Peyer's patch (tissue), 4 donors: ENCODE results near the gene TRIM14. TPM values are rescaled to one million over a fixed set of nuclear protein-coding genes. Genes with fewer than 3 reads are reported as not detected.

ENCODE experiments used
- DNase-seq, 3 donors: peaks; one replicate each; pipeline ENCODE4 v3.0.0-alpha.2; 2017 to 2019
- H3K27ac ChIP-seq, 4 donors: fragments of 200-600 bp; sonication (generic); one replicate each; pipeline ENCODE4 v1.5.1; 2016 to 2019
- H3K27me3 ChIP-seq, 2 donors: fragments of 200-600 bp; sonication (generic); one replicate each; pipeline ENCODE4 v1.5.1; 2019
- H3K36me3 ChIP-seq, 3 donors: fragments of 200-600 bp; sonication (generic); one replicate each; pipeline ENCODE4 v1.5.1; 2016 to 2019
- H3K4me1 ChIP-seq, 4 donors: fragments of 200-600 bp; sonication (generic); one replicate each; pipeline ENCODE4 v1.5.1; 2016 to 2019
- H3K4me3 ChIP-seq, 4 donors: fragments of 200-600 bp; sonication (generic); 1 replicate in 3 of 4; 2 replicates in 1 of 4; pipeline ENCODE4 v1.5.1; 2016 to 2019; ENCODE audit warnings: mild to moderate bottlenecking in 1 of 4
- H3K9me3 ChIP-seq, 4 donors: fragments of 200-600 bp; sonication (generic); one replicate each; pipeline ENCODE4 v1.5.1; 2016 to 2019; ENCODE audit warnings: mild to moderate bottlenecking in 1 of 4
- POLR2A ChIP-seq, 2 donors: fragments of 450-650 bp; IDR thresholded peaks; one replicate each; pipeline ENCODE4 v1.5.1; 2017; ENCODE audit warnings: antibody characterized with exemption in 2 of 2, mild to moderate bottlenecking in 2 of 2, moderate library complexity in 2 of 2
- total RNA-seq, 4 donors: library from RNA; depleted of rRNA; stranded (reverse); fragments of >200 nt; gene quantifications; one replicate each; pipeline ENCODE4 v1.1.0, GENCODE V29; 2016
- TF ChIP-seq, protein P1 (sequence below), 6 experiments: fragments of 450-650 bp in 4 of 6; fragments of 200-600 bp in 2 of 6; sonication (generic) in 1 of 6; IDR thresholded peaks; one replicate each; pipeline ENCODE4 v1.5.1; 2017 to 2019; ENCODE audit warnings: antibody characterized with exemption in 6 of 6, mild to moderate bottlenecking in 3 of 6, moderate library complexity in 1 of 6

TRIM14 gene
- total RNA-seq, 4 donors from 2014 or later, result 61.1 to 101 (median 72.0) TPM

DNA sequence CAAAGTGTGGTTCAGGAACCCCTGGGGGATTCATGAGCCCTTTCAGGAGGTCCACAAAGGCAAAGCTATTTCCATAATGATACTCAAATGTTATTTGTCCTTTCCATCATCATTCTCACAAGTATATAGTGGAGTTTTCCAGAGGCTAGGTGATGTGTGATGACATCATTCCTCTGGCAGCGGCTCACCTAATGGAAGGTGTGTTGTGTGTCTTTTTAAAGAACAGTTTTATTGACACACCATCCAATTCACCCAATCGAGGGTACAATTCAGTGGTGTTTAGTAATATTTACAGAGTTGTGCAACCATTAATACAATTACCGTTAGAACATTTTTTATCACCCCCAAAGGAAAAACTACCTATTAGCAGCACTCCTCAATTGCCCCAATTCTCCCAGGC is 52.8 kb downstream of the TRIM14 start:
- no peak for DNase-seq
- TF ChIP-seq, protein P1, sequence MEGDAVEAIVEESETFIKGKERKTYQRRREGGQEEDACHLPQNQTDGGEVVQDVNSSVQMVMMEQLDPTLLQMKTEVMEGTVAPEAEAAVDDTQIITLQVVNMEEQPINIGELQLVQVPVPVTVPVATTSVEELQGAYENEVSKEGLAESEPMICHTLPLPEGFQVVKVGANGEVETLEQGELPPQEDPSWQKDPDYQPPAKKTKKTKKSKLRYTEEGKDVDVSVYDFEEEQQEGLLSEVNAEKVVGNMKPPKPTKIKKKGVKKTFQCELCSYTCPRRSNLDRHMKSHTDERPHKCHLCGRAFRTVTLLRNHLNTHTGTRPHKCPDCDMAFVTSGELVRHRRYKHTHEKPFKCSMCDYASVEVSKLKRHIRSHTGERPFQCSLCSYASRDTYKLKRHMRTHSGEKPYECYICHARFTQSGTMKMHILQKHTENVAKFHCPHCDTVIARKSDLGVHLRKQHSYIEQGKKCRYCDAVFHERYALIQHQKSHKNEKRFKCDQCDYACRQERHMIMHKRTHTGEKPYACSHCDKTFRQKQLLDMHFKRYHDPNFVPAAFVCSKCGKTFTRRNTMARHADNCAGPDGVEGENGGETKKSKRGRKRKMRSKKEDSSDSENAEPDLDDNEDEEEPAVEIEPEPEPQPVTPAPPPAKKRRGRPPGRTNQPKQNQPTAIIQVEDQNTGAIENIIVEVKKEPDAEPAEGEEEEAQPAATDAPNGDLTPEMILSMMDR (IDR thresholded peaks at IDR 0.05), result no peak
- no peak for TF ChIP-seq POLR2A (IDR thresholded peaks at IDR 0.05)
- no peak overlapping the region for H3K4me3 ChIP-seq
- H3K9me3 ChIP-seq, result no peaks in the 10 kb centered on the region
- H3K27me3 ChIP-seq, result no peaks in the 10 kb centered on the region
- H3K4me1 ChIP-seq, result peaks cover 0 to 5% (median 0%) of the 10 kb centered on the region in 4 donors
- peaks cover 0 to 50% (median 0%) of the 10 kb centered on the region in 3 donors for H3K36me3 ChIP-seq
- no peak overlapping the region for H3K27ac ChIP-seq

DNA sequence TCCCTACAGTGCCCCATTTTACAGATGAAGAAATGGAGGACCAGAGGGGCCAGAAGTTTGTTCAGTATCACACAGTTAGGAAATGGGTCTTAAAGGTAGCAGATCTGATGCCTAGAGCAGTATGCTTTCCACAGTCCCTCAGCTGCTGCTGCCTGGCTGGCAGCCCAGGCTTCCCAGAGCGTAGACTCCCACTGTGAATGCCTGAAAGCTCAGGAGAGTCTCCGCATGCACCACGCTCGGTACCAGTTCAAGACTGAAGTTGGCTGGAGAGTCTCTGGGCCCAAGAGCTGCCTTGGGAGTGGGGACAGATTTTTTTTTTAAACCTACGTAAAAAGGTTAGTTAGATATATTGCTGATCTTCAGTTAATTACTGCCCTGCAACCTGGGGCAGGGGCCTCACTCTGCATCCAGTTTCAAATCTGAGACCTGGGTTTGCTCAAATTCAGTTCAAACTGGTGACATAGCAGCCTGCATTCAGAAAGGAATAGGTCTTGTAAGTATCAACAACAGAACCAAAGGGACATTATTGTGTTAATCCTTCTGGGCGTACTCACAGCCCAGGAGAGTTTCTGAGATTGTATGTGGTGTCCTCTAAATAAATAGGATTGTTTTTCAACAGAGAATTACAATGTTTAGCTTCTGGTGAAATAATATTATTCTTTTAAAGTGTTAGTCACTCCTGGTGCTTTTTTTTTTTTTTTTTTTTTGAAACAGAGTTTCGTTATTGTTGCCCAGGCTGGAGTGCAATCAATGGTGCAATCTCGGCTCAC is 54.2 kb downstream of the TRIM14 start:
- no peak for DNase-seq
- Histone ChIP-seq H3K9me3 (no peaks in the 10 kb centered on the region), H3K27me3 (no peaks in the 10 kb centered on the region), H3K36me3 (peaks cover 0 to 58% (median 0%) of the 10 kb centered on the region in 3 donors), H3K27ac (no peak overlapping the region), H3K4me3 (no peak overlapping the region), H3K4me1 (no peaks in the 10 kb centered on the region)
- TF ChIP-seq, protein P1 (IDR thresholded peaks at IDR 0.05), result no peak
- TF ChIP-seq POLR2A (IDR thresholded peaks at IDR 0.05), result no peak

DNA sequence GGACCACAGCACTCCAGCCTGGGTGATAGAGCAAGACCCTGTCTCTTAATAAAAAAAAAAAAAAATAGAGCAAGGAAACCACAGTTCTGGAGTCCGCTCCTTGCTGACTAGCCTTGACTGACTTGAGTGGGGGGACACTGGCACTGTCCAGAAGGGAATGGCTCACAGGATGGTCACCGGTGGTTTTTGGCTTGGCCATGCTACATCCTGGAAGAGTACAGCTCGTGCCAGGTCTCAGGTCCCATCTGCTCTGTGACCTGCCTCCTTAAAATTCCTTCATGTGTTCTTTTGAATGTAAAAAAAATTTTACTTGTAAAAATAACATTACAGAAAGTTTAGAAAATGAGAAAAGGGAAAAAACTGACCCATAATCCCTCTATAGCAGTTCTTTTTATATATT is 56.9 kb downstream of the TRIM14 start:
- Histone ChIP-seq H3K9me3 (no peaks in the 10 kb centered on the region), H3K4me3 (no peak overlapping the region), H3K27me3 (no peaks in the 10 kb centered on the region), H3K36me3 (peaks cover 0 to 53% (median 0%) of the 10 kb centered on the region in 3 donors), H3K27ac (no peak overlapping the region), H3K4me1 (peaks cover 0 to 19% (median 0%) of the 10 kb centered on the region in 4 donors)
- DNase-seq, result no peak
- TF ChIP-seq, protein P1 (IDR thresholded peaks at IDR 0.05), result no peak
- TF ChIP-seq POLR2A (IDR thresholded peaks at IDR 0.05), result no peak

DNA sequence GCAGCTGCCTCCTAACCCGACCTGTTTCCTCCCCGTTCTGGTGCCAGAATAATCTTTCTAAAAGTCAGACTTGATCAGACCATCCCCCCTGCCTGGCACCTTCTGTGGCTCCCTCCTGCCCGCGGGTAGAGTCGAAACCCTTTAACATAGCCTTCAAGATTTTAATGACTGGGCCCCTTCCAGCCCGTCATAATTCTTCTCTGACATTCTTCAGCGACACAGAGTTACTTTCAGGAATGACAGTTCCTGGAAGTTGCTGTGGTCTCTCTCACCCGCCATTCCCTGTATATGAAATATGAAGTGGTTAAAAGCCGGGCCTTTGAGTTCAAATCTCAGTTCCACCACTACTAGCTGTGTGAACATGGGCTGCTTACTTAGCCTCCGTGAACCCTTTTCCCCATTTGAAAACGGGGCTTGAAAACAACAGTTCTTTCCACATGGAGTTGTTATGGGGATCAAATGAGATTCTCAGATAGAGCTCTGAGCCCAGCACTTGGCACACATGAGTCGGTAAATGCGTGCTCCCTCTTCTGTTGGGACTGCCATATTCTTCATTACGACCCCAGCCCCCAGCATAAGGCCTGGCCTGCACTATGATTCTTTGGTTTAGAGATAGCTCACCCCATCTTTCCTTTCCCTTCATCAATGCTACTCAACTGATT is 61.8 kb downstream of the TRIM14 start:
- peak overlapping the region; percentile 93 to 98 (median 96) for H3K27ac ChIP-seq

More for the DNA sequence above, 61.8 kb downstream of the TRIM14 start:
- H3K9me3 ChIP-seq, result no peaks in the 10 kb centered on the region
- H3K27me3 ChIP-seq, result no peaks in the 10 kb centered on the region
- peaks cover 0 to 19% (median 0%) of the 10 kb centered on the region in 4 donors for H3K4me1 ChIP-seq
- TF ChIP-seq, protein P1 (IDR thresholded peaks at IDR 0.05), result no peak
- TF ChIP-seq POLR2A (IDR thresholded peaks at IDR 0.05), result no peak
- H3K4me3 ChIP-seq, result peak overlapping the region; percentile 74 to 99 (median 89)
- DNase-seq, result no peak
- H3K36me3 ChIP-seq, result peaks cover 0 to 18% (median 0%) of the 10 kb centered on the region in 3 donors
